ENCODE measurements around the gene CCDC88C. TPM values are rescaled to one million over a fixed set of nuclear protein-coding genes. Genes with fewer than 3 reads are reported as not detected.
A peak's percentile ranks its signal among the peaks of the same experiment; 100 is the strongest.

CCDC88C gene
- polyA plus RNA-seq, 1 donor (not counting 4 experiments of a cell fraction or from before 2014, with no cell fraction given) = 2.4 TPM

GRCh38 chr14:91243074-91243471 is 174.5 kb downstream of the CCDC88C start:
- Histone ChIP-seq H3K4me1 (ENCODE audit: control insufficient read depth, extremely low read depth, insufficient read depth, low read length) (peaks cover 27% of the 10 kb centered on the region), H2AFZ (ENCODE audit: control insufficient read depth, low read length) (peak overlapping the region; percentile 4), H3K36me3 (ENCODE audit: control insufficient read depth in 2 of 2, extremely low read depth in 1 of 2, insufficient read depth in 2 of 2, low read length in 2 of 2) (no peaks in the 10 kb centered on the region), H3K27ac (ENCODE audit: control insufficient read depth, insufficient read depth, low read length) (peak overlapping the region; percentile 87), H3K4me3 (ENCODE audit: control insufficient read depth in 2 of 3, extremely low read depth in 1 of 3, insufficient read depth in 2 of 3, low read depth in 1 of 3, low read length in 3 of 3) (no peak overlapping the region), H3K27me3 (ENCODE audit: control insufficient read depth, extremely low read depth, insufficient read depth, low read length) (no peaks in the 10 kb centered on the region), H3K4me2 (ENCODE audit: control insufficient read depth, extremely low read depth, insufficient read depth, low read depth, low read length) (peak overlapping the region; percentile 92), H3K9ac (ENCODE audit: control insufficient read depth, extremely low read depth, insufficient read depth, low read length) (peak overlapping the region; percentile 66), H4K20me1 (ENCODE audit: control insufficient read depth, extremely low read depth, insufficient read depth, low read length) (no peaks in the 10 kb centered on the region), H3K79me2 (ENCODE audit: control insufficient read depth, insufficient read depth, low read length) (no peaks in the 10 kb centered on the region), H3K9me1 (ENCODE audit: control insufficient read depth, extremely low read depth, insufficient read depth, low read length) (peaks cover 3% of the 10 kb centered on the region), H3K9me3 (ENCODE audit: control insufficient read depth, low read depth, low read length) (no peaks in the 10 kb centered on the region)
- no peak for TF ChIP-seq EZH2 (IDR thresholded peaks at IDR 0.05; ENCODE audit: low read length)
- TF ChIP-seq, protein P1, sequence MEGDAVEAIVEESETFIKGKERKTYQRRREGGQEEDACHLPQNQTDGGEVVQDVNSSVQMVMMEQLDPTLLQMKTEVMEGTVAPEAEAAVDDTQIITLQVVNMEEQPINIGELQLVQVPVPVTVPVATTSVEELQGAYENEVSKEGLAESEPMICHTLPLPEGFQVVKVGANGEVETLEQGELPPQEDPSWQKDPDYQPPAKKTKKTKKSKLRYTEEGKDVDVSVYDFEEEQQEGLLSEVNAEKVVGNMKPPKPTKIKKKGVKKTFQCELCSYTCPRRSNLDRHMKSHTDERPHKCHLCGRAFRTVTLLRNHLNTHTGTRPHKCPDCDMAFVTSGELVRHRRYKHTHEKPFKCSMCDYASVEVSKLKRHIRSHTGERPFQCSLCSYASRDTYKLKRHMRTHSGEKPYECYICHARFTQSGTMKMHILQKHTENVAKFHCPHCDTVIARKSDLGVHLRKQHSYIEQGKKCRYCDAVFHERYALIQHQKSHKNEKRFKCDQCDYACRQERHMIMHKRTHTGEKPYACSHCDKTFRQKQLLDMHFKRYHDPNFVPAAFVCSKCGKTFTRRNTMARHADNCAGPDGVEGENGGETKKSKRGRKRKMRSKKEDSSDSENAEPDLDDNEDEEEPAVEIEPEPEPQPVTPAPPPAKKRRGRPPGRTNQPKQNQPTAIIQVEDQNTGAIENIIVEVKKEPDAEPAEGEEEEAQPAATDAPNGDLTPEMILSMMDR (optimal IDR thresholded peaks at IDR 0.05 in 1 of 3, IDR thresholded peaks at IDR 0.05 in 1 of 3, conservative IDR thresholded peaks at IDR 0.05 in 1 of 3; ENCODE audit: extremely low read depth in 1 of 3, insufficient read depth in 2 of 3, low read length in 3 of 3) = no peak
- FAIRE-seq (no peak), DNase-seq (ENCODE audit: low read depth, low spot score) (no peak)
- dilution Hi-C loops (cut with MboI; ENCODE audit: extremely low pct_ligation_motif_present, low sequenced_read_pairs) = no loop called here

- H3K27ac ChIP-seq (ENCODE audit: control insufficient read depth, insufficient read depth, low read length) = peak overlapping the region; percentile 87
- H3K36me3 ChIP-seq (ENCODE audit: control insufficient read depth in 2 of 2, extremely low read depth in 1 of 2, insufficient read depth in 2 of 2, low read length in 2 of 2) = no peaks in the 10 kb centered on the region
- H3K9me1 ChIP-seq (ENCODE audit: control insufficient read depth, extremely low read depth, insufficient read depth, low read length) = peaks cover 3% of the 10 kb centered on the region
- no peak overlapping the region for H3K4me3 ChIP-seq (ENCODE audit: control insufficient read depth in 2 of 3, extremely low read depth in 1 of 3, insufficient read depth in 2 of 3, low read depth in 1 of 3, low read length in 3 of 3)
- peaks cover 27% of the 10 kb centered on the region for H3K4me1 ChIP-seq (ENCODE audit: control insufficient read depth, extremely low read depth, insufficient read depth, low read length)
- H2AFZ ChIP-seq (ENCODE audit: control insufficient read depth, low read length) = no peak overlapping the region
- no peaks in the 10 kb centered on the region for H3K9me3 ChIP-seq (ENCODE audit: control insufficient read depth, low read depth, low read length)
- dilution Hi-C loops (cut with MboI; ENCODE audit: extremely low pct_ligation_motif_present, low sequenced_read_pairs) = no loop called here
- TF ChIP-seq EZH2 (IDR thresholded peaks at IDR 0.05; ENCODE audit: low read length) = no peak
- TF ChIP-seq, protein P1 (optimal IDR thresholded peaks at IDR 0.05 in 1 of 3, IDR thresholded peaks at IDR 0.05 in 1 of 3, conservative IDR thresholded peaks at IDR 0.05 in 1 of 3; ENCODE audit: extremely low read depth in 1 of 3, insufficient read depth in 2 of 3, low read length in 3 of 3) = no peak
- no peak for FAIRE-seq
- H4K20me1 ChIP-seq (ENCODE audit: control insufficient read depth, extremely low read depth, insufficient read depth, low read length) = no peaks in the 10 kb centered on the region
- H3K9ac ChIP-seq (ENCODE audit: control insufficient read depth, extremely low read depth, insufficient read depth, low read length) = no peak overlapping the region
- no peak overlapping the region for H3K4me2 ChIP-seq (ENCODE audit: control insufficient read depth, extremely low read depth, insufficient read depth, low read depth, low read length)
- no peak for DNase-seq (ENCODE audit: low read depth, low spot score)
- H3K27me3 ChIP-seq (ENCODE audit: control insufficient read depth, extremely low read depth, insufficient read depth, low read length) = no peaks in the 10 kb centered on the region
- H3K79me2 ChIP-seq (ENCODE audit: control insufficient read depth, insufficient read depth, low read length) = no peaks in the 10 kb centered on the region
Measured at GRCh38 chr14:91242635-91243034, 175.0 kb downstream of the CCDC88C start.

Data from keratinocyte (primary cell).